Astrocyte (in vitro differentiated cells and primary cell): Measurements from ENCODE around the gene HOXD9.
A peak's percentile ranks its signal among the peaks of the same experiment; 100 is the strongest.

Source experiments
- EZH2 ChIP-seq: IDR thresholded peaks from 2 replicates; pipeline ENCODE4 v1.6.1; 2012; ENCODE audit warnings: mild to moderate bottlenecking, low read length, inconsistent platforms; ENCODE audit not compliant: insufficient read depth
- TF ChIP-seq, protein P1 (sequence below): IDR thresholded peaks from 2 replicates; pipeline ENCODE4 v1.5.1; 2011; ENCODE audit warnings: low read depth, mild to moderate bottlenecking, inconsistent platforms, low read length, moderate library complexity; ENCODE audit not compliant: insufficient read depth

DNA sequence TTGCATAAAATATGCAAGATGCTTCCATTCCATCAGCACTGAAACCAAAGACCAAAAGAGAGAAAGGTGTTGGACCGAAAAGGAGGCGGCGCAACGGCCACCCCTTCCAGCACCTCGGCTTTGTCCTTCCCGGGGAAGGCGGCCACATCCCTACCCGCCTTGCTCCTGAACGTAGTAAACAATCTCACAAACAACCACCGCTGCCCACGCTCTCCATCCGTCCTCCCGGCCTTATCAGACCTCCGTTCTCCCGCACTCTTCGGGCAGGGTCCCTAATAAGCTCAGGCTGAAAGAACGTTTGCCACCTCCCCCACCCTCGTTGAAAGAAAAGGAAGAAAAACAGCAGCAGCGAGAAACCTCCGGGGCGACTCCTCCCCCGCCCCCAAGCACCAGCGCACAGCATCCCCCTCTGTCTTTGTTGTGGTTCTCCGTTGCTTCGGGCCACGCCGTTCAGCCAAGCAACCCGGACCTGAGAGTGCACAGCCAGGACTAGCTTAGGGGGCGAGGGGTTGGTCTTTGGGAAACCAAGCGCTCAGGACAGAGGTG lies 43.2 kb upstream of the HOXD9 start:
- TF ChIP-seq, protein P1, sequence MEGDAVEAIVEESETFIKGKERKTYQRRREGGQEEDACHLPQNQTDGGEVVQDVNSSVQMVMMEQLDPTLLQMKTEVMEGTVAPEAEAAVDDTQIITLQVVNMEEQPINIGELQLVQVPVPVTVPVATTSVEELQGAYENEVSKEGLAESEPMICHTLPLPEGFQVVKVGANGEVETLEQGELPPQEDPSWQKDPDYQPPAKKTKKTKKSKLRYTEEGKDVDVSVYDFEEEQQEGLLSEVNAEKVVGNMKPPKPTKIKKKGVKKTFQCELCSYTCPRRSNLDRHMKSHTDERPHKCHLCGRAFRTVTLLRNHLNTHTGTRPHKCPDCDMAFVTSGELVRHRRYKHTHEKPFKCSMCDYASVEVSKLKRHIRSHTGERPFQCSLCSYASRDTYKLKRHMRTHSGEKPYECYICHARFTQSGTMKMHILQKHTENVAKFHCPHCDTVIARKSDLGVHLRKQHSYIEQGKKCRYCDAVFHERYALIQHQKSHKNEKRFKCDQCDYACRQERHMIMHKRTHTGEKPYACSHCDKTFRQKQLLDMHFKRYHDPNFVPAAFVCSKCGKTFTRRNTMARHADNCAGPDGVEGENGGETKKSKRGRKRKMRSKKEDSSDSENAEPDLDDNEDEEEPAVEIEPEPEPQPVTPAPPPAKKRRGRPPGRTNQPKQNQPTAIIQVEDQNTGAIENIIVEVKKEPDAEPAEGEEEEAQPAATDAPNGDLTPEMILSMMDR, result no peak
- peak; percentile 69 for TF ChIP-seq EZH2
